GM12878 (cell line): ENCODE measurements around the gene NFIX. TPM values are rescaled to one million over a fixed set of nuclear protein-coding genes. Genes with fewer than 3 reads are reported as not detected.

ENCODE experiments used
- ATAC-seq: fragments of 200-7000 bp; cut with Tn5 transposase; 3 replicates; pipeline ENCODE4 v1.9.1; 2020; ENCODE audit warnings: mild to moderate bottlenecking, moderate library complexity
- BruUV-seq: library from RNA; stranded (reverse); fragments of 400-500 nt; replicated peaks from 2 replicates; lab custom pipeline; 2021; lab: Mats Ljungman, UMichigan
- CTCF ChIA-PET: fragments of 300-600 bp; sonication (Branson Sonifier 250); formaldehyde crosslinking; extraction: SDS; loops from one replicate; lab custom pipeline; 2021; ENCODE audit warnings: inconsistent platforms; lab: Yijun Ruan, JAX
- POLR2A ChIA-PET: fragments of 350-600 bp; formaldehyde crosslinking; extraction: SDS; loops from one replicate; lab custom pipeline; 2021; ENCODE audit warnings: inconsistent platforms; lab: Charles Lee
- RAD21 ChIA-PET: fragments of 300-600 bp; sonication (Branson Sonifier 250); formaldehyde crosslinking; loops from one replicate; lab custom pipeline; 2023; ENCODE audit warnings: antibody characterized with exemption; ENCODE audit not compliant: unreplicated experiment; lab: Charles Lee
- SMC1A ChIA-PET: fragments of 300-600 bp; sonication (Branson Sonifier 250); formaldehyde crosslinking; loops from one replicate; lab custom pipeline; 2023; ENCODE audit not compliant: unreplicated experiment, uncharacterized antibody; lab: Charles Lee
- DNase-seq: peaks from one replicate; pipeline ENCODE4 v3.0.0-alpha.2; 2011; ENCODE audit warnings: low read depth, low spot score
- FAIRE-seq: peaks from 3 replicates; lab custom pipeline; 2011; peaks lifted over from hg19 to GRCh38; lab: Jason Lieb, UNC
- H2AFZ ChIP-seq: 2 replicates; pipeline ENCODE4 v1.6.0; 2011; ENCODE audit warnings: low read depth, low read length, control low read depth; ENCODE audit not compliant: control insufficient read depth
- H3K27ac ChIP-seq: 2 replicates; pipeline ENCODE4 v1.5.1; 2011; ENCODE audit warnings: control low read depth; ENCODE audit not compliant: control insufficient read depth, insufficient read depth
- H3K27me3 ChIP-seq, 2 experiments: replicated peaks in 1 of 2; 2 replicates each; pipeline versions ENCODE4 v1.6.0 to v1.6.1; 2011; ENCODE audit warnings: low read length in 1 of 2; ENCODE audit not compliant: control insufficient read depth in 2 of 2, insufficient read depth in 2 of 2
- H3K36me3 ChIP-seq, 2 experiments: 2 replicates each; pipeline ENCODE4 v1.5.1; 2011; ENCODE audit warnings: low read length in 1 of 2; ENCODE audit not compliant: control insufficient read depth in 2 of 2, insufficient read depth in 2 of 2
- H3K4me1 ChIP-seq: 2 replicates; pipeline ENCODE4 v1.6.1; 2011; ENCODE audit warnings: mild to moderate bottlenecking, low read length, moderate library complexity, mixed read lengths; ENCODE audit not compliant: control insufficient read depth, insufficient read depth
- H3K4me2 ChIP-seq: 2 replicates; pipeline ENCODE4 v1.6.0; 2011; ENCODE audit warnings: control low read depth; ENCODE audit not compliant: control insufficient read depth, insufficient read depth
- H3K4me3 ChIP-seq: fragments of 200-600 bp; sonication (generic); 2 replicates; pipeline ENCODE4 v1.5.1; 2016
- H3K79me2 ChIP-seq: 2 replicates; pipeline ENCODE4 v1.6.0; 2011; ENCODE audit warnings: low read length; ENCODE audit not compliant: control insufficient read depth, insufficient read depth
- H3K9ac ChIP-seq: 2 replicates; pipeline ENCODE4 v1.8.0; 2011; ENCODE audit warnings: low read length, control low read depth, mixed read lengths; ENCODE audit not compliant: control insufficient read depth, insufficient read depth
- H3K9me3 ChIP-seq: replicated peaks from 3 replicates; pipeline ENCODE4 v1.5.1; 2011; ENCODE audit warnings: mild to moderate bottlenecking, low read length; ENCODE audit not compliant: control insufficient read depth, insufficient read depth
- H4K20me1 ChIP-seq: 2 replicates; pipeline ENCODE4 v1.6.0; 2011; ENCODE audit not compliant: control insufficient read depth, insufficient read depth
- ATF2 ChIP-seq: IDR thresholded peaks from 2 replicates; pipeline ENCODE4 v1.6.1; 2012; ENCODE audit warnings: low read length, inconsistent platforms
- BCL11A ChIP-seq: IDR thresholded peaks from 2 replicates; pipeline ENCODE4 v1.6.1; 2011; ENCODE audit warnings: low read depth, low read length
- CBFB ChIP-seq: IDR thresholded peaks from 2 replicates; pipeline ENCODE4 v1.6.1; 2016; ENCODE audit warnings: antibody characterized with exemption, low read depth
- E2F8 ChIP-seq: fragments of 450-650 bp; IDR thresholded peaks from 2 replicates; pipeline ENCODE4 v1.6.1; 2018; ENCODE audit warnings: mild to moderate bottlenecking, low read depth, moderate library complexity; ENCODE audit not compliant: partially characterized antibody
- HSF1 ChIP-seq: fragments of 150-350 bp; IDR thresholded peaks from 2 replicates; pipeline ENCODE4 v1.6.1; 2014; ENCODE audit warnings: mild to moderate bottlenecking, low read depth, low read length
- JUNB ChIP-seq: IDR thresholded peaks from 2 replicates; pipeline ENCODE4 v1.6.1; 2016; ENCODE audit warnings: antibody characterized with exemption, mild to moderate bottlenecking
- RFX5 ChIP-seq: IDR thresholded peaks from 2 replicates; pipeline ENCODE4 v1.6.1; 2011; ENCODE audit warnings: low read depth, low read length, improper control_type of control experiment
- SMARCA5 ChIP-seq: fragments of 450-650 bp; IDR thresholded peaks from 2 replicates; pipeline ENCODE4 v1.6.1; 2017; ENCODE audit warnings: mild to moderate bottlenecking
- SPI1 ChIP-seq: IDR thresholded peaks from 2 replicates; pipeline ENCODE4 v1.6.1; 2011; ENCODE audit warnings: low read depth, mild to moderate bottlenecking, low read length, moderate library complexity, borderline replicate concordance; ENCODE audit not compliant: insufficient read depth
- ZBTB4 ChIP-seq: fragments of 450-650 bp; formaldehyde crosslinking; IDR thresholded peaks from 2 replicates; pipeline ENCODE4 v1.4.0; 2022; ENCODE audit warnings: mild to moderate bottlenecking, moderate library complexity
- WGBS: methylation state at CpG from one replicate; pipeline ENCODE4 v1.1.6; 2016; ENCODE audit warnings: low lambda C conversion rate; ENCODE audit not compliant: insufficient replicate concordance, insufficient coverage; ENCODE audit errors: missing lambda C conversion rate; 5-methylcytosine and 5-hydroxymethylcytosine counted together
- in situ Hi-C: fragments of 300-500 bp; cut with MboI; formaldehyde crosslinking; loops from 9 replicates; pipeline ENCODE4 v1.14.3; 2018; ENCODE audit warnings: mixed read lengths
- intact Hi-C: fragments of 100-400 bp; cut with micrococcal nuclease; formaldehyde crosslinking; loops from one replicate; pipeline ENCODE4 v1.14.2; 2022; ENCODE audit not compliant: unreplicated experiment
- polyA plus RNA-seq, 11 experiments: library from polyadenylated mRNA; depleted of rRNA in 4 of 11; unstranded in 6 of 11; stranded (reverse) in 5 of 11; fragments of >200 nt; fragmentation: Nextera tagmentation in 4 of 11; fragmentation: Illumina TruSeq in 1 of 11; extraction: Ambion mirVana in 4 of 11; extraction: Trizol in 1 of 11; gene quantifications; 1 replicate in 1 of 11; 2 replicates in 10 of 11; pipeline versions ENCODE4 v1.2.1 to v1.2.3, GENCODE V29; 2011 to 2016; ENCODE audit warnings: inconsistent platforms in 2 of 11, missing spikeins in 2 of 11, low read depth in 1 of 11
- total RNA-seq, 4 experiments: library from RNA; depleted of rRNA in 3 of 4; stranded (reverse); fragments of >200 nt in 3 of 4; fragmentation: Illumina TruSeq in 1 of 4; extraction: Trizol in 1 of 4; gene quantifications; 2 replicates each; pipeline versions ENCODE4 v1.2.1 to v1.2.3, GENCODE V29; 2013 to 2021

The NFIX gene
- total and polyA plus RNA-seq, 10 of the 15 experiments (the other 5 are each of a cell fraction or from before 2014, with no cell fraction given), result 0.02 to 2.2 (median 0.28) TPM

- BruUV-seq, result no TSS peak
Measured at GRCh38 chr19:12992729-12993128, 2.5 kb upstream of the NFIX start.

More at GRCh38 chr19:12992729-12993128, 2.5 kb upstream of the NFIX start:
- FAIRE-seq (no peak), DNase-seq (no peak), ATAC-seq (no peak)
- no peaks in the 10 kb centered on the region for H4K20me1 ChIP-seq
- no peak overlapping the region for H3K4me2 ChIP-seq
- H2AFZ ChIP-seq, result no peak overlapping the region
- intact Hi-C loops (no loop called here), in situ Hi-C loops (no loop called here)
- H3K27me3 ChIP-seq, result peaks cover 4 to 6% of the 10 kb centered on the region in 2 experiments; a peak in 3 of 4 replicates
- H3K27ac ChIP-seq, result no peak overlapping the region
- WGBS, result 67% methylated on average over 11 of the region's 11 CpGs
- TF ChIP-seq RFX5 (no peak), JUNB (no peak), SMARCA5 (no peak), CBFB (no peak), SPI1 (no peak), ATF2 (no peak), HSF1 (no peak), BCL11A (no peak), ZBTB4 (CRISPR knock-in tag) (no peak), E2F8 (no peak)
- no peaks in the 10 kb centered on the region for H3K4me1 ChIP-seq
- ChIA-PET SMC1A (no interaction called here), POLR2A (no interaction called here), CTCF (interaction anchor here (1.1 kb wide), 1 partner anchor 13 kb away, joined by 3 read pairs; no protein-coding TSS in a partner anchor), RAD21 (no interaction called here)
- H3K79me2 ChIP-seq, result no peaks in the 10 kb centered on the region
- H3K9ac ChIP-seq, result no peak overlapping the region
- H3K9me3 ChIP-seq, result no peaks in the 10 kb centered on the region
- H3K4me3 ChIP-seq, result no peak overlapping the region
- H3K36me3 ChIP-seq, result no peaks in the 10 kb centered on the region
